Measurements from ENCODE around the gene GSX1.

The GSX1 gene

GRCh38 chr13:27772651-27773425 lies 19.4 kb upstream of the GSX1 start:
- no peak overlapping the region for H3K4me3 ChIP-seq (ENCODE audit: low read length)
- no peak for TF ChIP-seq CTCF (IDR thresholded peaks at IDR 0.05; ENCODE audit: insufficient read depth, low read depth, low read length, missing control alignments)
- DNase-seq (ENCODE audit: low read depth), result no peak

GRCh38 chr13:27774169-27774568 lies 18.1 kb upstream of the GSX1 start:
- no peak for TF ChIP-seq CTCF (IDR thresholded peaks at IDR 0.05; ENCODE audit: insufficient read depth, low read depth, low read length, missing control alignments)
- no peak for DNase-seq (ENCODE audit: low read depth)
- H3K4me3 ChIP-seq (ENCODE audit: low read length), result no peak overlapping the region

GRCh38 chr13:27774651-27775050 lies 17.6 kb upstream of the GSX1 start:
- DNase-seq (ENCODE audit: low read depth), result no peak
- no peak for TF ChIP-seq CTCF (IDR thresholded peaks at IDR 0.05; ENCODE audit: insufficient read depth, low read depth, low read length, missing control alignments)
- no peak overlapping the region for H3K4me3 ChIP-seq (ENCODE audit: low read length)

- TF ChIP-seq CTCF (IDR thresholded peaks at IDR 0.05; ENCODE audit: insufficient read depth, low read depth, low read length, missing control alignments), result no peak
- peak; percentile 29 for DNase-seq (ENCODE audit: low read depth)
- no peak overlapping the region for H3K4me3 ChIP-seq (ENCODE audit: low read length)
Observed at GRCh38 chr13:27775943-27776342, 16.3 kb upstream of the GSX1 start.

- no peak overlapping the region for H3K4me3 ChIP-seq (ENCODE audit: low read length)
- TF ChIP-seq CTCF (IDR thresholded peaks at IDR 0.05; ENCODE audit: insufficient read depth, low read depth, low read length, missing control alignments), result no peak
- no peak for DNase-seq (ENCODE audit: low read depth)
Observed at GRCh38 chr13:27782151-27782550, 10.1 kb upstream of the GSX1 start.

- TF ChIP-seq CTCF (IDR thresholded peaks at IDR 0.05; ENCODE audit: insufficient read depth, low read depth, low read length, missing control alignments), result peak; percentile 69
- DNase-seq (ENCODE audit: low read depth), result peak; percentile 45
- no peak overlapping the region for H3K4me3 ChIP-seq (ENCODE audit: low read length)
Observed at GRCh38 chr13:27783111-27783510, 9.2 kb upstream of the GSX1 start.

- H3K4me3 ChIP-seq (ENCODE audit: low read length), result no peak overlapping the region
- no peak for TF ChIP-seq CTCF (IDR thresholded peaks at IDR 0.05; ENCODE audit: insufficient read depth, low read depth, low read length, missing control alignments)
- no peak for DNase-seq (ENCODE audit: low read depth)
Observed at GRCh38 chr13:27788271-27788670, 4.0 kb upstream of the GSX1 start.
